Motor neuron (in vitro differentiated cells): Measurements from ENCODE around the gene BPIFB3. TPM values are rescaled to one million over a fixed set of nuclear protein-coding genes. Genes with fewer than 3 reads are reported as not detected.

ENCODE experiments used
- ATAC-seq, 8 experiments: fragments of 200-7000 bp; cut with Tn5 transposase; replicated peaks in 6 of 8; 2 replicates each; pipeline ENCODE4 v1.8.0; 2021; ENCODE audit warnings: mild to moderate bottlenecking in 8 of 8, moderate library complexity in 8 of 8
- H3K27ac ChIP-seq, 2 donors: fragments of 250-450 bp; sonication (Bioruptor Pico); 2 replicates each; pipeline ENCODE4 v1.9.0; 2021; ENCODE audit warnings: antibody characterized with exemption in 2 of 2, mild to moderate bottlenecking in 2 of 2, moderate library complexity in 1 of 2
- H3K4me1 ChIP-seq, 2 donors: fragments of 250-450 bp; sonication (Bioruptor Pico); replicated peaks in 1 of 2; 2 replicates each; pipeline ENCODE4 v1.6.1; 2021; ENCODE audit warnings: antibody characterized with exemption in 2 of 2, mild to moderate bottlenecking in 2 of 2, moderate library complexity in 1 of 2
- H3K4me3 ChIP-seq, 5 donors: fragments of 250-450 bp; sonication (Bioruptor Pico); 2 replicates each; pipeline ENCODE4 v1.9.0; 2021; ENCODE audit warnings: antibody characterized with exemption in 5 of 5, mild to moderate bottlenecking in 5 of 5, moderate library complexity in 4 of 5
- WGBS, 10 experiments: fragments of 450-650 bp; shearing (Covaris generic); methylation state at CpG; one replicate each; pipeline ENCODE4 v1.0.0; 2022; 5-methylcytosine and 5-hydroxymethylcytosine counted together
- in situ Hi-C, 9 experiments: fragments of 400-800 bp; cut with MboI; loops; one replicate each; pipeline ENCODE4 v1.15.0; 2021; ENCODE audit warnings: low sequenced_read_pairs in 9 of 9, low pct_unique_long_range_greater_than_20kb in 2 of 9; ENCODE audit not compliant: unreplicated experiment in 9 of 9
- total RNA-seq, 8 experiments: library from RNA; unstranded; fragments of 300-600 nt; gene quantifications; 2 replicates each; pipeline versions ENCODE4 v1.2.3 to v1.2.4, GENCODE V29; 2022

Gene BPIFB3
- total RNA-seq, 8 experiments from 2014 or later = not detected

DNA sequence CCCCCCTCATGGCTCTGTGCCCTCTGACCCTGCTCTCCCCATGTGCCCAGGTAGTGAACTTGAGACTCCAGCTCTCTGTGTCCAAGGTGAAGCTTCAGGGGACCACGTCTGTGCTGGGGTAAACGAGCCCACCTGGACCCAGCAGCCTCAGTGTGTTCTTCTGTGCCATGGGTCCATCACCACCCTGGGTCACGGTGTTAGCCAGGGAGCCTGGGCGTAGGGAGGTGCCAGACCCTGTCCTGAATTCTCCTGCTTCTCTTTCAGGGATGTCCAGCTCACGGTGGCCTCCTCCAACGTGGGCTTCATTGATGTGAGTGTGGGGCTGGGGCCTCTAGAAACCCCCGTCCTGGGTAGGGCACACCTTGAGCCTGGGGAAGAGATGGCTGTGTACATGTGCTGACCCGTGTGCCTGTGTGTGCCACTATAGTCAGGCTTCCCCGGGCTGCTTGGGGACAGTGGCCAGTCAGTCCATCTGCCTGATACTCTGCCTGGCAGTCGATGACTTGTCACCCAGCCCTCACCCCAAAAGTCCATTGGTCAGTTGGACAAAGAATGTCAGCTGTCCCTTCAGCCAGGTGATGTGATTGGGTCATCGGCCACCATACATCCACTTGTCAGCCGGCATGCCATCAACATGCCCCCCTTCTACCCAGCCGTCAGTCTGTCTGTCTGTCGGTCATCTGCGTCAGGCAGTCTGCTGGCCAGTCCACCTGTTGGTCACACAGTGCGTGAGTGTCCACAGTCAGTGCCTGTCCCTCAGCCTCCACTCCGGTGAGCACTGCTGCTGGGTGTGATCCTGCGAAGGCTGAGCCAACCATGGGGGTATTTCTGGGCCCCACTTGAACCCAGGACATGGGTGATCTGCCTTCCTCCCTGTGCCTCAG lies 33.2 kb upstream of the BPIFB3 start:
- 0 to 84% (median 58%) methylated on average over 1 to 6 of the region's 18 CpGs; no CpG with 5 or more reads in 6 of the 10 experiments for WGBS, 10 experiments
- Histone ChIP-seq H3K4me3 (no peak overlapping the region), H3K4me1 (no peaks in the 10 kb centered on the region), H3K27ac (no peak overlapping the region)
- ATAC-seq = no peak
- in situ Hi-C loops = no loop called here

- in situ Hi-C loops = no loop called here
- ATAC-seq = no peak
- 0 to 100% (median 62%) methylated on average over 1 to 3 of the region's 3 CpGs; no CpG with 5 or more reads in 4 of the 10 experiments for WGBS, 10 experiments
Measured at GRCh38 chr20:33021879-33022278, 31.8 kb upstream of the BPIFB3 start.

GRCh38 chr20:33022289-33022688 lies 31.4 kb upstream of the BPIFB3 start:
- Histone ChIP-seq H3K27ac (no peak overlapping the region), H3K4me1 (no peaks in the 10 kb centered on the region), H3K4me3 (no peak overlapping the region)
- ATAC-seq = no peak
- in situ Hi-C loops = no loop called here
- 27 to 71% methylated on average over 3 to 4 of the region's 4 CpGs; no CpG with 5 or more reads in 8 of the 10 experiments for WGBS, 10 experiments

More at GRCh38 chr20:33021879-33022278, 31.8 kb upstream of the BPIFB3 start:
- H3K27ac ChIP-seq = no peak overlapping the region
- no peak overlapping the region for H3K4me3 ChIP-seq
- H3K4me1 ChIP-seq = no peaks in the 10 kb centered on the region

GRCh38 chr20:33022694-33023438 lies 30.8 kb upstream of the BPIFB3 start:
- 0 to 100% (median 60%) methylated on average over 1 to 4 of the region's 7 CpGs; no CpG with 5 or more reads in 3 of the 10 experiments for WGBS, 10 experiments
- in situ Hi-C loops = no loop called here
- Histone ChIP-seq H3K4me3 (no peak overlapping the region), H3K4me1 (no peaks in the 10 kb centered on the region), H3K27ac (no peak overlapping the region)
- ATAC-seq = no peak

- no peaks in the 10 kb centered on the region for H3K4me1 ChIP-seq
- peak in 1 of 8 experiments; percentile 34 for ATAC-seq
- H3K27ac ChIP-seq = no peak overlapping the region
- H3K4me3 ChIP-seq = no peak overlapping the region
- WGBS, 10 experiments = 10 to 67% (median 56%) methylated on average over 1 to 2 of the region's 6 CpGs; no CpG with 5 or more reads in 7 of the 10 experiments
- in situ Hi-C loops = no loop called here
Measured at GRCh38 chr20:33023439-33024242, 30.1 kb upstream of the BPIFB3 start.

- Histone ChIP-seq H3K27ac (no peak overlapping the region), H3K4me3 (no peak overlapping the region), H3K4me1 (no peaks in the 10 kb centered on the region)
- 17 to 80% (median 71%) methylated on average over 1 of the region's 1 CpG; no CpG with 5 or more reads in 5 of the 10 experiments for WGBS, 10 experiments
- no peak for ATAC-seq
- in situ Hi-C loops = no loop called here
Measured at GRCh38 chr20:33024243-33024560, 29.5 kb upstream of the BPIFB3 start.

DNA sequence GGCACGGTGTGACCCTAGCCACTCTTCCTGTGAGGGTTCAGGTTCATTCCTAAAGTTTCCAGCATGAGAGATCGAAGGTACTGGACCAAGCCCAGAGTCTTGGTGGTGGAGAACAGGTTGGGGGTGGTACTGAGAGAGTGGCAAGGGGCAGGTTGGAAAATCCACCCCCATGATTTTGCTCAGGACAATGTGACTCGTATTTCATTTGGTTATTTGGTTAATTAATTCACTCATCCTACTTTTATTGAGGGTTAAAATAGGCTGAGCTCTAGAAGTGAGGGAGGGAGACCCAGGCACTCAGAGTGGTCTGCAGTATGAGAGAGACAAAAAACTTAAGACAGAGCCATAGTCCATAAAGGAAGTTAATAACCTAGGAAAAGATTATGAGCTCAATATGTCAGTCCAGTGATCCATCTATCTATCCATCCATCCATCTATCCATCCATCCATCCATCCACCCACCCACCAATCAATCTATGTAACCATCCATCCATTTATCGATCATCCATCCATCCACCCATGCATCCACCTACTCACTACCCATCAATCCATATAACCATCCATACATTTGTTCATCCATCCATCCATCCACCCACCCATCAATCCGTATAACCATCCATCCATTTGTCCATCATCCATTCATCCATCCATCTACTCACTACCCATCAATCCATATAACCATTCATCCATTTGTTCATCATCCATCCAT lies 28.9 kb upstream of the BPIFB3 start:
- WGBS, 10 experiments = 5 to 94% (median 48%) methylated on average over 2 to 4 of the region's 5 CpGs; no CpG with 5 or more reads in 1 of the 10 experiments
- in situ Hi-C loops = no loop called here

DNA sequence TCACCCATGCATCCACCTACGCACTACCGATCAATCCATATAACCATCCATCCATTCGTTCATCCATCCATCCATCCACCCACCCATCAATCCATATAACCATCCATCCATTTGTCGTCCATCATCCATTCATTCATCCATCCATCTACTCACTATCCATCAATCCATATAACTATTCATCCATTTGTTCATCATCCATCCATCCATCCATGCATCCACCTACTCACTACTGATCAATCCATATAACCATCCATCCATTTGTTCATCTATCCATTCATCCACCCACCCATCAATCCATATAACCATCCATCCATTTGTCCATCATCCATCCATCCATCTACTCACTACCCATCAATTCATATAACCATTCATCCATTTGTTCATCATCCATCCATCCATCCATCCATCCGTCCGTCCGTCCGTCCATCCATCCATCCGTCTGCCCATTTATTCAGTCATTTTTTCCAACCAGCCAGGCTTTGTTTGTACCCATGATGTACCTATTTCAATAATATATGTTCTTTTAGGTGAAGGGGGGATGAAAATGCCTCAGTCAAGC lies 28.3 kb upstream of the BPIFB3 start:
- in situ Hi-C loops = no loop called here
- 0 to 100% (median 50%) methylated on average over 1 to 9 of the region's 9 CpGs for WGBS, 10 experiments
- H3K27ac ChIP-seq = no peak overlapping the region
- H3K4me3 ChIP-seq = no peak overlapping the region
- ATAC-seq = no peak
- no peaks in the 10 kb centered on the region for H3K4me1 ChIP-seq

More for the DNA sequence above, 28.9 kb upstream of the BPIFB3 start:
- Histone ChIP-seq H3K4me3 (no peak overlapping the region), H3K27ac (no peak overlapping the region), H3K4me1 (no peaks in the 10 kb centered on the region)
- no peak for ATAC-seq

GRCh38 chr20:33026072-33026778 lies 27.5 kb upstream of the BPIFB3 start:
- peak in 2 of 8 experiments; percentile 45 to 62 for ATAC-seq
- in situ Hi-C loops = no loop called here
- no peaks in the 10 kb centered on the region for H3K4me1 ChIP-seq
- H3K4me3 ChIP-seq = no peak overlapping the region
- no peak overlapping the region for H3K27ac ChIP-seq
- 0 to 50% (median 10%) methylated on average over 1 to 4 of the region's 5 CpGs; no CpG with 5 or more reads in 6 of the 10 experiments for whole genome bisulfite sequencing, 10 experiments

- in situ Hi-C loops = no loop called here
- no peaks in the 10 kb centered on the region for H3K4me1 ChIP-seq
- 17 to 67% (median 21%) methylated on average over 2 to 8 of the region's 10 CpGs; no CpG with 5 or more reads in 5 of the 10 experiments for WGBS, 10 experiments
Measured at GRCh38 chr20:33026779-33027759, 26.6 kb upstream of the BPIFB3 start.

More at GRCh38 chr20:33026779-33027759, 26.6 kb upstream of the BPIFB3 start:
- no peak for ATAC-seq
- H3K4me3 ChIP-seq = no peak overlapping the region
- no peak overlapping the region for H3K27ac ChIP-seq
